PC-3 (cell line): ENCODE measurements around the gene DDX5. TPM values are rescaled to one million over a fixed set of nuclear protein-coding genes. Genes with fewer than 3 reads are reported as not detected.

Experiments
- ATAC-seq: fragments of 200-7000 bp; cut with Tn5 transposase; 2 replicates; pipeline ENCODE4 v1.9.1; 2020; ENCODE audit warnings: mild to moderate bottlenecking, moderate library complexity
- BruUV-seq: library from RNA; stranded (reverse); fragments of 400-500 nt; replicated peaks from 2 replicates; lab custom pipeline; 2021; lab: Mats Ljungman, UMichigan
- CTCF ChIA-PET: fragments of 300-600 bp; sonication (Branson Sonifier 250); formaldehyde crosslinking; loops from one replicate; lab custom pipeline; 2022; ENCODE audit warnings: antibody characterized with exemption; lab: Charles Lee
- POLR2A ChIA-PET: fragments of 300-600 bp; sonication (Branson Sonifier 250); formaldehyde crosslinking; loops from one replicate; lab custom pipeline; 2022; ENCODE audit warnings: antibody characterized with exemption; ENCODE audit not compliant: unreplicated experiment; lab: Charles Lee
- DNase-seq: peaks from one replicate; pipeline ENCODE4 v3.0.0-alpha.2; 2015
- H2AFZ ChIP-seq: fragments of 300-600 bp; sonication (generic); 2 replicates; pipeline ENCODE4 v1.6.0; 2016; ENCODE audit warnings: antibody characterized with exemption, low read length
- H3F3A ChIP-seq: fragments of 300-600 bp; sonication (generic); one replicate; pipeline ENCODE4 v1.6.0; 2017; ENCODE audit warnings: antibody characterized with exemption, low read length, control low read depth, mild to moderate bottlenecking; ENCODE audit not compliant: unreplicated experiment
- H3K27ac ChIP-seq: fragments of 300-600 bp; sonication (generic); 2 replicates; pipeline ENCODE4 v1.5.1; 2016; ENCODE audit warnings: mild to moderate bottlenecking, low read length
- H3K27me3 ChIP-seq: fragments of 300-600 bp; sonication (generic); 2 replicates; pipeline ENCODE4 v1.6.1; 2016; ENCODE audit warnings: low read length, mixed read lengths
- H3K36me3 ChIP-seq: fragments of 300-600 bp; sonication (generic); 2 replicates; pipeline ENCODE4 v1.6.1; 2016; ENCODE audit warnings: low read depth, mixed run types, low read length, mixed read lengths
- H3K4me1 ChIP-seq: fragments of 300-600 bp; sonication (generic); 2 replicates; pipeline ENCODE4 v1.5.1; 2016; ENCODE audit warnings: low read length; ENCODE audit not compliant: insufficient read depth
- H3K4me2 ChIP-seq: fragments of 300-600 bp; sonication (generic); 2 replicates; pipeline ENCODE4 v1.6.0; 2016; ENCODE audit warnings: low read length
- H3K4me3 ChIP-seq: fragments of 300-600 bp; sonication (generic); 2 replicates; pipeline ENCODE4 v1.5.1; 2016; ENCODE audit warnings: mild to moderate bottlenecking, low read length, mixed read lengths
- H3K79me2 ChIP-seq: fragments of 300-600 bp; sonication (generic); 2 replicates; pipeline ENCODE4 v1.6.1; 2017; ENCODE audit warnings: low read length, mixed read lengths
- H3K9ac ChIP-seq: fragments of 300-600 bp; sonication (generic); 2 replicates; pipeline ENCODE4 v1.6.0; 2016; ENCODE audit warnings: mild to moderate bottlenecking, low read length
- H3K9me2 ChIP-seq: fragments of 300-600 bp; sonication (generic); replicated peaks from 2 replicates; pipeline ENCODE4 v1.6.1; 2016; ENCODE audit warnings: mixed run types, low read length, mixed read lengths
- H3K9me3 ChIP-seq: fragments of 300-600 bp; sonication (generic); 2 replicates; pipeline ENCODE4 v1.6.1; 2016; ENCODE audit warnings: low read length, mixed read lengths
- H4K20me1 ChIP-seq: fragments of 300-600 bp; sonication (generic); 2 replicates; pipeline ENCODE4 v1.6.1; 2016; ENCODE audit warnings: low read length, mixed read lengths
- EZH2 ChIP-seq: fragments of 300-600 bp; sonication (generic); IDR thresholded peaks from one replicate; pipeline ENCODE4 v1.6.1; 2017; ENCODE audit warnings: antibody characterized with exemption, mild to moderate bottlenecking, low read length; ENCODE audit not compliant: unreplicated experiment
- EZH2phosphoT487 ChIP-seq: fragments of 300-600 bp; sonication (generic); IDR thresholded peaks from 2 replicates; pipeline ENCODE4 v1.6.1; 2018; ENCODE audit warnings: mild to moderate bottlenecking, antibody characterized with exemption, low read length, borderline replicate concordance
- intact Hi-C: fragments of 100-400 bp; cut with micrococcal nuclease; formaldehyde crosslinking; loops from 2 replicates; pipeline ENCODE4 v1.9.0; 2023
- total RNA-seq: library from RNA; depleted of rRNA; stranded (reverse); fragments of >200 nt; gene quantifications from 2 replicates; pipeline ENCODE4 v1.2.3, GENCODE V29; 2014
- TF ChIP-seq, protein P1 (sequence below): fragments of 300-600 bp; sonication (generic); conservative IDR thresholded peaks from 2 replicates; pipeline ENCODE4 v1.5.1; 2017; ENCODE audit warnings: antibody characterized with exemption, low read depth, mild to moderate bottlenecking, low read length

The DDX5 gene
- total RNA-seq, 1 experiment from 2014 or later: 450 TPM

DNA sequence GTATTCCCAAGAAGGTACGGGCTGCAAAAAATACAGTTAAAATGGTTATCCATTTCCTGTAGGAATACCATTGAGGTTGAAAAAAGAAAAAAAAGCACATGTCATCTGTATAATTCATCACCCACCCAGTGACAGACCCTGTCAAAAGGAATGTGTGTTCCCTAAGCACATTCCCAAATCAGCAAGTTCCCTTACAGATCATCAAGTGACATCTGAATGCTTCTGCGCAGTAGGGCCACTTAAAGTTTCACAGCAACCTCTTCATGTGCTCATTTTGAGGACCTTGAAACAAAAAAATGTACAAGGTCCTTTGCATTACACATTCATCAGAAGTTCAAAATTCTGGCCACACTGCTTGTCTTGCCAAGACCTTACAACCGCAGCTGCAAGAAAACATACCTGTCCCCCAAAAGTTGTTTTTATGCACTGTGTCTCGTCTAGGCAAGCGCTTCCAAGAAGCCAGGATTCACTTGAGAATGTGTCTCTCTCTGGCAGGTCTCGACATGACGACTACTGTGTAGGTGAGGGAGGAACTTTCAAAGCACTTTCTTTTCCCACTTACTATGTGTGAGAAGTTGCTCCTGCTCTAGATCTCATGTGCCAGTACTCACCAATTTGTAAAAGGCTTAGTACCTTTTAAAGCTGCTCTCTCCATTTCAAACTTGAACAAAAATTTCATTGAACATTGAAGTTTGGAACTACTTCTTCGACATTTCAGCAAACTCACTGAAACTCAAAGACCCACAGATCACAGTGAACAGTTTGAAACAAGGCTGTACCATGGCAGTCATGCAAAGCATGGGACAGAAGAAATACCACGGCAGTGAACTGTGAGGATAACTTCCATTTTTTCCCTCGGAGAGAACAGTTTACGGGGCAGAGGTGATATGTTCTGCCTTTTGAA, 5.0 kb downstream of the DDX5 start:
- H3K4me1 ChIP-seq: peaks cover 75% of the 10 kb centered on the region
- CTCF ChIA-PET: no interaction called here

DNA sequence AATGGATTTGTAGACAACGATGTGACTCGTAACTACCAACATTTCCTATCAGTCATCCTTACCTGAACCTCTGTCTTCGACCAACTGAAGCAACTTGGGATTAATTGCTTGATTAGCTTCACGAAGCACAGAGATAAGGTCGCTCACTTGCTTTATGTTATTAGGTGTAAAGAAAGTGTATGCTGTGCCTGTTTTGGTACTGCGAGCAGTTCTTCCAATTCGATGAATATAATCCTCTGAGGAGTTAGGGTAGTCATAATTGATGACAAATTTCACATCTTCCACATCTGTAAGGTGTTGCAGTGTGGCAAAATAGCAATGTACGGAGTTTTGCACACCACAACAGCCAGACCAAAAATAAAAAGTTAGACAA, 5.6 kb downstream of the DDX5 start:
- no peak for TF ChIP-seq EZH2
- no peak for TF ChIP-seq EZH2phosphoT487
- TF ChIP-seq, protein P1, sequence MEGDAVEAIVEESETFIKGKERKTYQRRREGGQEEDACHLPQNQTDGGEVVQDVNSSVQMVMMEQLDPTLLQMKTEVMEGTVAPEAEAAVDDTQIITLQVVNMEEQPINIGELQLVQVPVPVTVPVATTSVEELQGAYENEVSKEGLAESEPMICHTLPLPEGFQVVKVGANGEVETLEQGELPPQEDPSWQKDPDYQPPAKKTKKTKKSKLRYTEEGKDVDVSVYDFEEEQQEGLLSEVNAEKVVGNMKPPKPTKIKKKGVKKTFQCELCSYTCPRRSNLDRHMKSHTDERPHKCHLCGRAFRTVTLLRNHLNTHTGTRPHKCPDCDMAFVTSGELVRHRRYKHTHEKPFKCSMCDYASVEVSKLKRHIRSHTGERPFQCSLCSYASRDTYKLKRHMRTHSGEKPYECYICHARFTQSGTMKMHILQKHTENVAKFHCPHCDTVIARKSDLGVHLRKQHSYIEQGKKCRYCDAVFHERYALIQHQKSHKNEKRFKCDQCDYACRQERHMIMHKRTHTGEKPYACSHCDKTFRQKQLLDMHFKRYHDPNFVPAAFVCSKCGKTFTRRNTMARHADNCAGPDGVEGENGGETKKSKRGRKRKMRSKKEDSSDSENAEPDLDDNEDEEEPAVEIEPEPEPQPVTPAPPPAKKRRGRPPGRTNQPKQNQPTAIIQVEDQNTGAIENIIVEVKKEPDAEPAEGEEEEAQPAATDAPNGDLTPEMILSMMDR: no peak
- no peak overlapping the region for H3K27ac ChIP-seq
- ATAC-seq: no peak
- no TSS peak for BruUV-seq
- H3K4me2 ChIP-seq: peak overlapping the region; percentile 93
- H3K9me2 ChIP-seq: no peaks in the 10 kb centered on the region
- no peak overlapping the region for H3K9ac ChIP-seq
- peaks cover 62% of the 10 kb centered on the region for H3F3A ChIP-seq
- no peaks in the 10 kb centered on the region for H3K27me3 ChIP-seq
- POLR2A ChIA-PET: interaction anchor here (0.5 to 0.6 kb wide), 2 partner anchors 59 to 732 kb away, joined by 3 read pairs; no protein-coding TSS in a partner anchor
- 0 out of 2 replicates have a peak overlapping the region, but pooled peaks have one; percentile 3 for H3K4me3 ChIP-seq
- peaks cover 76% of the 10 kb centered on the region for H3K36me3 ChIP-seq
- no peak for DNase-seq
- CTCF ChIA-PET: no interaction called here
- H4K20me1 ChIP-seq: peaks cover 70% of the 10 kb centered on the region
- peaks cover 77% of the 10 kb centered on the region for H3K4me1 ChIP-seq
- H2AFZ ChIP-seq: no peak overlapping the region
- intact Hi-C loops: no loop called here
- H3K9me3 ChIP-seq: no peaks in the 10 kb centered on the region
- peaks cover 68% of the 10 kb centered on the region for H3K79me2 ChIP-seq

More for the DNA sequence above, 5.0 kb downstream of the DDX5 start:
- peak overlapping the region; percentile 93; the same call in 1 of the 2 replicates for H3K4me2 ChIP-seq
- H4K20me1 ChIP-seq: peaks cover 73% of the 10 kb centered on the region
- peaks cover 62% of the 10 kb centered on the region for H3F3A ChIP-seq
- no peak overlapping the region for H3K9ac ChIP-seq
- ATAC-seq: no peak
- no peaks in the 10 kb centered on the region for H3K27me3 ChIP-seq
- H3K4me3 ChIP-seq: no peak overlapping the region
- H3K9me3 ChIP-seq: no peaks in the 10 kb centered on the region
- POLR2A ChIA-PET: no interaction called here
- no peaks in the 10 kb centered on the region for H3K9me2 ChIP-seq
- H3K27ac ChIP-seq: no peak overlapping the region
- H2AFZ ChIP-seq: no peak overlapping the region
- intact Hi-C loops: no loop called here
- peaks cover 79% of the 10 kb centered on the region for H3K36me3 ChIP-seq
- no peak for DNase-seq
- peaks cover 68% of the 10 kb centered on the region for H3K79me2 ChIP-seq
- TF ChIP-seq EZH2 (no peak), EZH2phosphoT487 (no peak)
- TF ChIP-seq, protein P1: no peak
- BruUV-seq: no TSS peak
